ENCODE data around the gene SFI1. TPM values are rescaled to one million over a fixed set of nuclear protein-coding genes. Genes with fewer than 3 reads are reported as not detected.

The SFI1 gene
- total and polyA plus RNA-seq, 4 donors = 3.1 to 16.2 (median 7.4) TPM

- Histone ChIP-seq H3K9ac (ENCODE audit: low read depth in 1 of 2, low read length in 2 of 2) (no peak overlapping the region), H3K36me3 (ENCODE audit: control insufficient read depth in 4 of 4, insufficient read depth in 3 of 4, low read depth in 1 of 4, low read length in 3 of 4) (peaks cover 3 to 59% (median 39%) of the 10 kb centered on the region in 4 donors), H3K4me1 (ENCODE audit: control insufficient read depth in 4 of 4, insufficient read depth in 4 of 4, low read length in 3 of 4) (no peaks in the 10 kb centered on the region), H3K9me3 (ENCODE audit: control insufficient read depth in 4 of 4, low read length in 3 of 4) (no peaks in the 10 kb centered on the region), H3K27ac (ENCODE audit: low read depth in 1 of 2, low read length in 2 of 2) (no peak overlapping the region), H3K27me3 (ENCODE audit: control insufficient read depth in 4 of 4, insufficient read depth in 4 of 4, low read length in 3 of 4) (no peaks in the 10 kb centered on the region), H3K4me3 (ENCODE audit: low read depth in 1 of 3, low read length in 3 of 3) (no peak overlapping the region)
- DNase-seq (ENCODE audit: low spot score) = no peak
- TF ChIP-seq FOXA2 (IDR thresholded peaks at IDR 0.05) = no peak
- 97% methylated on average over 2 of the region's 2 CpGs for WGBS
Measured at GRCh38 chr22:31465307-31465706, 31.0 kb upstream of the SFI1 start.

DNA sequence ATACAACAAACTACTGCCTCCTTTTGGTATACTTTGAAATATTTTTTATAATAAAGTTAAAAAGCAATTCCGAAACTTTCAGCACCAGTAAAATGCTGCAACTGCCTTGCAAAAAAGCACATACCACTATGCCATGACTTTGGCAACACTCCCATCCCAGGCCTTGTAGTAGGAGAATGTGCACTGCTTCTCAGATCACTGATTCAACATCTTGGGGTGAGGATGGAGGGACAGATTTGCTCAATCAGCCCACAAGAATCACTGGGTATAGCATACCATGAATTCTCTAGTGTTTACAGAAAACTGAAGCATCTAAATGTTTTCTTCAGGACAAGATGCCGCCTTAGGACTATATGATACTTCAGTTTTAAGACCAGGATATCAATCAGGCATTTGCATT, 21.6 kb upstream of the SFI1 start:
- Histone ChIP-seq H3K36me3 (ENCODE audit: control insufficient read depth in 4 of 4, insufficient read depth in 3 of 4, low read depth in 1 of 4, low read length in 3 of 4) (peaks cover 1 to 11% (median 7%) of the 10 kb centered on the region in 4 donors), H3K27ac (ENCODE audit: low read depth in 1 of 2, low read length in 2 of 2) (no peak overlapping the region), H3K4me3 (ENCODE audit: low read depth in 1 of 3, low read length in 3 of 3) (no peak overlapping the region), H3K9me3 (ENCODE audit: control insufficient read depth in 4 of 4, low read length in 3 of 4) (no peaks in the 10 kb centered on the region), H3K4me1 (ENCODE audit: control insufficient read depth in 4 of 4, insufficient read depth in 4 of 4, low read length in 3 of 4) (peaks cover 0 to 1% (median 0%) of the 10 kb centered on the region in 4 donors), H3K9ac (ENCODE audit: low read depth in 1 of 2, low read length in 2 of 2) (no peak overlapping the region), H3K27me3 (ENCODE audit: control insufficient read depth in 4 of 4, insufficient read depth in 4 of 4, low read length in 3 of 4) (no peaks in the 10 kb centered on the region)
- whole genome bisulfite sequencing = 94% methylated on average over 2 of the region's 2 CpGs
- DNase-seq (ENCODE audit: low spot score) = no peak
- no peak for TF ChIP-seq FOXA2 (IDR thresholded peaks at IDR 0.05)
- TF ChIP-seq HNF4G (IDR thresholded peaks at IDR 0.05) = no peak
- TF ChIP-seq RXRA (IDR thresholded peaks at IDR 0.05) = no peak
- TF ChIP-seq CTCF (IDR thresholded peaks at IDR 0.05; ENCODE audit: low read depth, low read length, missing input control) = no peak
- no peak for TF ChIP-seq YY1 (IDR thresholded peaks at IDR 0.05)
- TF ChIP-seq HNF4A (conservative IDR thresholded peaks at IDR 0.05) = no peak
- no peak for TF ChIP-seq GABPA (IDR thresholded peaks at IDR 0.05 in 1 of 2, conservative IDR thresholded peaks at IDR 0.05 in 1 of 2)
- TF ChIP-seq SP1 (IDR thresholded peaks at IDR 0.05) = no peak
- no peak for TF ChIP-seq TAF1 (conservative IDR thresholded peaks at IDR 0.05)
- TF ChIP-seq, protein P1, sequence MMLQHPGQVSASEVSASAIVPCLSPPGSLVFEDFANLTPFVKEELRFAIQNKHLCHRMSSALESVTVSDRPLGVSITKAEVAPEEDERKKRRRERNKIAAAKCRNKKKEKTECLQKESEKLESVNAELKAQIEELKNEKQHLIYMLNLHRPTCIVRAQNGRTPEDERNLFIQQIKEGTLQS (IDR thresholded peaks at IDR 0.05) = no peak
- TF ChIP-seq RAD21 (IDR thresholded peaks at IDR 0.05) = no peak
- no peak for TF ChIP-seq JUND (IDR thresholded peaks at IDR 0.05)
- TF ChIP-seq NR2F2 (IDR thresholded peaks at IDR 0.05) = no peak
- TF ChIP-seq ZBTB33 (IDR thresholded peaks at IDR 0.05) = no peak
- TF ChIP-seq EGR1 (IDR thresholded peaks at IDR 0.05; ENCODE audit: low read depth in 2 of 2) = no peak
- TF ChIP-seq FOXA1 (IDR thresholded peaks at IDR 0.05) = no peak

DNA sequence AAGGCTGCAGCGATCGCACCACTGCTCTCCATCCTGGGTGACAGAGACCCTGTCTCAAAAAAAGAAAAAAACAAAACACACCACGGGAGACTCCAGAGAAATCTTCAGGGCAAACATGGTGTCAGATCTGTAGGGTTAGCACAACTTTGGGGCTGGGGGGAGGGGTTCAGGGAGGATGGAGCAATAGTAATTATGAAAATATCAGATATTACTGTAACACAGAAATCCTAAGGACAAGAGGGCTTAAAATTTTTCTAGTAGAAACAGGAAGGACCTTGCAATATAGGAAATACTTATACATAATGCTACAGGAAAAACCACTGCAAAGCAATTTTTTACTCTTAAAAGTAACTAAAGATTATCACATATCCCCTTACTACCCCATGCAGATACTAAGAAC, 20.5 kb upstream of the SFI1 start:
- H3K36me3 ChIP-seq (ENCODE audit: control insufficient read depth in 4 of 4, insufficient read depth in 3 of 4, low read depth in 1 of 4, low read length in 3 of 4) = peaks cover 3 to 13% (median 8%) of the 10 kb centered on the region in 4 donors

More for the DNA sequence above, 20.5 kb upstream of the SFI1 start:
- TF ChIP-seq CTCF (IDR thresholded peaks at IDR 0.05; ENCODE audit: low read depth, low read length, missing input control) (no peak), NR2F2 (IDR thresholded peaks at IDR 0.05) (no peak), REST (IDR thresholded peaks at IDR 0.05) (no peak), FOXA1 (IDR thresholded peaks at IDR 0.05) (no peak), SP1 (IDR thresholded peaks at IDR 0.05) (no peak), GABPA (IDR thresholded peaks at IDR 0.05 in 1 of 2, conservative IDR thresholded peaks at IDR 0.05 in 1 of 2) (no peak)
- no peak overlapping the region for H3K27ac ChIP-seq (ENCODE audit: low read depth in 1 of 2, low read length in 2 of 2)
- no peak overlapping the region for H3K9ac ChIP-seq (ENCODE audit: low read depth in 1 of 2, low read length in 2 of 2)
- no peak overlapping the region for H3K4me3 ChIP-seq (ENCODE audit: low read depth in 1 of 3, low read length in 3 of 3)
- DNase-seq (ENCODE audit: low spot score) = no peak
- WGBS = 88% methylated on average over 3 of the region's 3 CpGs
- H3K27me3 ChIP-seq (ENCODE audit: control insufficient read depth in 4 of 4, insufficient read depth in 4 of 4, low read length in 3 of 4) = no peaks in the 10 kb centered on the region
- H3K4me1 ChIP-seq (ENCODE audit: control insufficient read depth in 4 of 4, insufficient read depth in 4 of 4, low read length in 3 of 4) = peaks cover 0 to 1% (median 0%) of the 10 kb centered on the region in 4 donors
- H3K9me3 ChIP-seq (ENCODE audit: control insufficient read depth in 4 of 4, low read length in 3 of 4) = no peaks in the 10 kb centered on the region

Measured in liver (tissue), 9 donors.